Activated naive CD4-positive, alpha-beta T cell treated with anti-CD3 and anti-CD28 coated beads, Interleukin-2, amount 50 U/mL, for 24 hours (primary cell): ENCODE results near the gene ZNRF2.

Source experiments
- H3K27ac Mint-ChIP-seq: one replicate; pipeline ENCODE4 v1.8.0; 2021; ENCODE audit warnings: mild to moderate bottlenecking, mixed read lengths
- H3K27me3 Mint-ChIP-seq: one replicate; pipeline ENCODE4 v1.8.0; 2021; ENCODE audit warnings: mixed read lengths
- H3K36me3 Mint-ChIP-seq: one replicate; pipeline ENCODE4 v1.8.0; 2021; ENCODE audit warnings: mixed read lengths
- H3K4me1 Mint-ChIP-seq: one replicate; pipeline ENCODE4 v1.8.0; 2021; ENCODE audit warnings: mixed read lengths
- H3K4me3 Mint-ChIP-seq: one replicate; pipeline ENCODE4 v1.8.0; 2021; ENCODE audit warnings: mild to moderate bottlenecking, mixed read lengths
- H3K9me3 Mint-ChIP-seq: one replicate; pipeline ENCODE4 v1.8.0; 2021; ENCODE audit warnings: mixed read lengths

ZNRF2 gene

DNA sequence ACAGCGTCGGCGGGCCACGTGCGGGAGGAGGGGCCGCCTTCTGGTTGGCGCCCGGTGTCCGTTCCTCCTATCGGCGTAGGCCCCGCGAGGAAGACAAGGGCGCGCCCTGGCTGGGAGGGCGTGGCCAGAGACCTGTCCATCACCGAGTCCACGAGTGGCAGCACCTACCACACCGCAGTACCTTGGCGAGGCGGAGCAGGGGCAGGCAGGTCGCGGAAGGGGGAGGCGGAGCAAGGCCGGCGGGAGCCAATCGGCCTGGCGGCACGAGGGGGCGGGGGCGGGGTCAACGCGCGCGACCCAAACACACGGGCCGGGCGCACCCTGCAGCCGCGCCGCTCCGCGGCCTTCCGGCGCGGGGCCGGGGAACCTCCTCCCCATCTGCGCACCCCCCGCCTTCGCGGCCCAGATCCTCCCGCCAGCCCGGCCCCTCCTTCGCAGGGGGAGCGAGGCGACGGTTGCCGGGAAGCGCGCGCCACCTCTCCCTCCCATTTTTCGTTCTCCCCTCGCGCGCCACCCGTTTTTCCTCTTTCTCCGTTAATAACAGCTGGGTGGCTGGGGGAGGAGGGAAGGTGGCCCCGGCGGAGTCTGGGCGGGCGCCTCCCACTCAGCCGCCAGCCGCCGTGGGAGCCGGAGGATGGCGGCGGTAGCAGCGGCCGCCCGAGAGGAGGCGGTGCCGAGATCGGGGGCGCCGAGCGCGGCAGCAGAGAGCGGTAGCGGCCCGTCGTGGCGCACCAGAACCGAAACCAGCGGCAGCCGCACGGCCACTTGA is at the start of gene ZNRF2:
Gene ZNRF2 (plus strand): TSS at position 300 of the 769 bp plus-strand sequence. CDS start 761 bp downstream, outside the sequence.
- Mint-ChIP-seq H3K4me1 (peaks cover 48% of the 10 kb centered on the region), H3K27me3 (no peaks in the 10 kb centered on the region), H3K36me3 (no peaks in the 10 kb centered on the region), H3K9me3 (no peaks in the 10 kb centered on the region), H3K4me3 (peak within 1 kb of the TSS; percentile 82), H3K27ac (peak within 1 kb of the TSS; percentile 91)

GRCh38 chr7:30237271-30237695 is 47.1 kb upstream of the ZNRF2 start:
- Mint-ChIP-seq H3K36me3 (no peaks in the 10 kb centered on the region), H3K4me1 (no peaks in the 10 kb centered on the region), H3K27me3 (peaks cover 3% of the 10 kb centered on the region), H3K27ac (no peak overlapping the region), H3K9me3 (no peaks in the 10 kb centered on the region), H3K4me3 (no peak overlapping the region)

DNA sequence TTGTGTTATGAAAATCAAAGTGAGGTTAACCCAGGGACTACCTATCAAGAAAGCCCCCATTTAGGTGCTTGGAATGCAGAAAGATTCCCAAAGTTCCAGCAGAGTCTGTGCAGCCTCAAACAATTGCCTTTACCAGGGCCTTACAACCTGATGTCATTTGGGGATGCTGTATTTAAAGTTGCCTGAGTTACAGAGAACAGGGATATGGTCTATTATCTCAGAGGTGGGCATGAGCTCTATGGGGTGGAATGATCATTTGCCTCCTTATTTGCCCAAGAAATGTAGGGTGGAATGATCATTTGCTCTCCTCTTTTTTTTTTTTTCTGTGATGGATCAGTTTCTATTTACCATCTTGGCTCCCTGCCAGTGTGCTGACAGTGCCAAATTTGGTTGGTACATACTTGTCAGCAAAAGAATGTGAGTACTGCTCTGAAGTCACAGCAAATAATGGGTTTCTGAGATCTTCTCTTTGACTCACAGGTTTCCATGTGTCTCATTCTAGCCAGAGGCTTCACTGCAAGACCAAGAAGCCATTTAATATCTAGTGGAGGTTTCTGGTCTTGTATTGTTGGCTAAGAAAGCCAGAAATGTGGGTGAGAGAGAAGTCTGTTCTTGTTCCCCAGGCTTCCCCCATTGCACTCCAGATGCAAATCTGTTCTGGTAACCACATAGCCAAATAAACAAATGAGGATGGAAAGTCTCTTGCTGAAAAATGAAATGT is 45.5 kb upstream of the ZNRF2 start:
- H3K4me1 Mint-ChIP-seq, result no peaks in the 10 kb centered on the region
- no peak overlapping the region for H3K27ac Mint-ChIP-seq
- H3K27me3 Mint-ChIP-seq, result peaks cover 3% of the 10 kb centered on the region
- H3K36me3 Mint-ChIP-seq, result no peaks in the 10 kb centered on the region
- H3K4me3 Mint-ChIP-seq, result no peak overlapping the region
- H3K9me3 Mint-ChIP-seq, result no peaks in the 10 kb centered on the region

- Mint-ChIP-seq H3K27ac (no peak overlapping the region), H3K9me3 (no peaks in the 10 kb centered on the region), H3K4me1 (no peaks in the 10 kb centered on the region), H3K4me3 (no peak overlapping the region), H3K36me3 (no peaks in the 10 kb centered on the region), H3K27me3 (peaks cover 3% of the 10 kb centered on the region)
These were observed 44.1 kb upstream of the ZNRF2 start for GRCh38 chr7:30240106-30240800.

DNA sequence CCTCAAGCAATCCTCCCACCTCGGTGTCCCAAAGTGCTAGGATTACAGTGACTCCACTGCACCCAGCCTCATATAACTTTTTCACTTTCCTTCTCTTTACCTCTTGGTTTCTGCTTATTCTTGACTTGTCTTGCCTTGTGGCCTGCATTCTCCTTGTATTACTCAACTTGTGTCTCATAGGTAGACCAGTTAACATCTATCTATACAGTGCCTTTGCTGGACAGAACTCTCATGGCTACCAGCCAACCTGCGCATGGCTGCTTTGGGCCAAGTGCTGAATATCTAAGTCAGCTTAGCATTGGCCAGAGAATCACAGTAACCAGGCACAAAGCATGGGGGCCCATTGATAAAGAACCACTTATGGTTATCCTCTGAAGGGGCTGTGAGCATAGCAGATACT is 42.6 kb upstream of the ZNRF2 start:
- Mint-ChIP-seq H3K9me3 (no peaks in the 10 kb centered on the region), H3K27ac (no peak overlapping the region), H3K36me3 (no peaks in the 10 kb centered on the region), H3K4me1 (no peaks in the 10 kb centered on the region), H3K4me3 (no peak overlapping the region), H3K27me3 (peaks cover 3% of the 10 kb centered on the region)

- Mint-ChIP-seq H3K4me1 (peaks cover 10% of the 10 kb centered on the region), H3K4me3 (no peak overlapping the region), H3K27me3 (peaks cover 3% of the 10 kb centered on the region), H3K27ac (no peak overlapping the region), H3K9me3 (no peaks in the 10 kb centered on the region), H3K36me3 (no peaks in the 10 kb centered on the region)
These were observed 40.1 kb upstream of the ZNRF2 start for GRCh38 chr7:30244340-30244739.

- Mint-ChIP-seq H3K36me3 (no peaks in the 10 kb centered on the region), H3K9me3 (no peaks in the 10 kb centered on the region), H3K4me3 (no peak overlapping the region), H3K27ac (no peak overlapping the region), H3K4me1 (peaks cover 25% of the 10 kb centered on the region), H3K27me3 (no peaks in the 10 kb centered on the region)
These were observed 38.5 kb upstream of the ZNRF2 start for GRCh38 chr7:30245913-30246312.

- H3K27me3 Mint-ChIP-seq, result no peaks in the 10 kb centered on the region
- peaks cover 30% of the 10 kb centered on the region for H3K4me1 Mint-ChIP-seq
- no peak overlapping the region for H3K4me3 Mint-ChIP-seq
- H3K27ac Mint-ChIP-seq, result no peak overlapping the region
- no peaks in the 10 kb centered on the region for H3K9me3 Mint-ChIP-seq
- no peaks in the 10 kb centered on the region for H3K36me3 Mint-ChIP-seq
These were observed 38.0 kb upstream of the ZNRF2 start for GRCh38 chr7:30246392-30246791.

- H3K9me3 Mint-ChIP-seq, result no peaks in the 10 kb centered on the region
- peaks cover 32% of the 10 kb centered on the region for H3K4me1 Mint-ChIP-seq
- H3K36me3 Mint-ChIP-seq, result no peaks in the 10 kb centered on the region
- H3K4me3 Mint-ChIP-seq, result no peak overlapping the region
- no peak overlapping the region for H3K27ac Mint-ChIP-seq
- H3K27me3 Mint-ChIP-seq, result no peaks in the 10 kb centered on the region
These were observed 36.6 kb upstream of the ZNRF2 start for GRCh38 chr7:30247541-30248401.

DNA sequence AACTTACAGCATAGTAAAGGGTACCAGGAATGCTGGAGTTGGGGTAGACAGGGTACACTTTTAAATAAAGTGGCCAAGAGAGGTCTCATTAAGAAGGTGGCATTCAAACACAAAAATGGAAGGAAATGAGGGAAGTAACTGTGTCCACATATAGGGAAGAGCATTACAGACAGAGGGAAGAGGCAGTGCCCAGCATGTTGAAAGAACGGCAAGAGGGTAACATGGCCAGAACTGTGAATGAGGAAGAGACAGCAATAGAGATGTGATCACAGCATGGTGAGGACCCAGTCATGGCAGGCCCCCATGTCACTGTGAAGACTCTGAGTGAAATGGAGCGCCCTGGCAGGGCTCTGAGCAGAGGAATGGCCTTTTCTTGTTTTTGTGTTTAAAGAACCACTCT is 35.1 kb upstream of the ZNRF2 start:
- H3K9me3 Mint-ChIP-seq, result no peaks in the 10 kb centered on the region
- no peak overlapping the region for H3K4me3 Mint-ChIP-seq
- H3K4me1 Mint-ChIP-seq, result peaks cover 32% of the 10 kb centered on the region
- H3K27ac Mint-ChIP-seq, result no peak overlapping the region
- no peaks in the 10 kb centered on the region for H3K36me3 Mint-ChIP-seq
- H3K27me3 Mint-ChIP-seq, result no peaks in the 10 kb centered on the region

DNA sequence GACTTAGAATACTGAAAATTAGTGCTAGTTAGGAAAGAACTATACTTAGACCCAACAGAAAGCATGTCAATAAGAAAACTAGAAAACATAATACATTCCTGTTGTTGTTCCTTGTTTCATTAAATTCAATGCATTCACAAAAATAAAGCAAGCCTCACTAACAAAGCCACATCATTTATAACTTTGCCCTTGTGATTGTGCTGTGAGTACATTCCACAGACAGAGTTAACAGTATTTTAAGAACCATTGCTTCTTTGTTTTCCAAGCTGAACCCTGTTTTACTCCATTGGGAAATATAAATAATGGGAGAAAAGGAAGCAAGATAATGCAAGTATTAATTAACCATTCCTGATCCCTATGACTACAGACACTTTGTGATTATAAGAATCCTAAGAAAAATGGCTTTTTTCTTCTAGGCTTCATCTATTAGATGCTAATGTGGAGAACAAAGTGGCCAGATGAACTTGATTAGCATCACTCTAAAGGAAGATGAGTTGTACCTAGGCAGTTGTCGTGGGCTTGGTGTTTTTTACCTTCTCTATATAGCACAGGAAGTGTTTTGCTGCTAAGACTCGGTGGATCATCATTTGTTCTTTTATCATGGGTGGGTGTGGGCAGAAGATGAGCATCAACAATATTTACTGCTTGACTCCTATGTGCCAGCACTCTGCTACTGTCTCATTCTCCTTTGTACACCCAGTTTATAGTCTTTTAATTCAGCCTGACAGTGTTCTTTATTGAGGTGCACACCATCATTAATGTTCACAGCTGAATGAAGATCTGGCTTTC is 34.2 kb upstream of the ZNRF2 start:
- peak overlapping the region; percentile 67 for H3K27ac Mint-ChIP-seq
- peak overlapping the region; percentile 5 for H3K4me3 Mint-ChIP-seq

GRCh38 chr7:30251708-30252329 is 32.6 kb upstream of the ZNRF2 start:
- H3K4me3 Mint-ChIP-seq, result no peak overlapping the region
- H3K27me3 Mint-ChIP-seq, result no peaks in the 10 kb centered on the region
- no peaks in the 10 kb centered on the region for H3K9me3 Mint-ChIP-seq
- no peaks in the 10 kb centered on the region for H3K36me3 Mint-ChIP-seq
- H3K4me1 Mint-ChIP-seq, result peaks cover 32% of the 10 kb centered on the region
- H3K27ac Mint-ChIP-seq, result no peak overlapping the region

More for the DNA sequence above, 34.2 kb upstream of the ZNRF2 start:
- peaks cover 32% of the 10 kb centered on the region for H3K4me1 Mint-ChIP-seq
- H3K36me3 Mint-ChIP-seq, result no peaks in the 10 kb centered on the region
- no peaks in the 10 kb centered on the region for H3K27me3 Mint-ChIP-seq
- H3K9me3 Mint-ChIP-seq, result no peaks in the 10 kb centered on the region

DNA sequence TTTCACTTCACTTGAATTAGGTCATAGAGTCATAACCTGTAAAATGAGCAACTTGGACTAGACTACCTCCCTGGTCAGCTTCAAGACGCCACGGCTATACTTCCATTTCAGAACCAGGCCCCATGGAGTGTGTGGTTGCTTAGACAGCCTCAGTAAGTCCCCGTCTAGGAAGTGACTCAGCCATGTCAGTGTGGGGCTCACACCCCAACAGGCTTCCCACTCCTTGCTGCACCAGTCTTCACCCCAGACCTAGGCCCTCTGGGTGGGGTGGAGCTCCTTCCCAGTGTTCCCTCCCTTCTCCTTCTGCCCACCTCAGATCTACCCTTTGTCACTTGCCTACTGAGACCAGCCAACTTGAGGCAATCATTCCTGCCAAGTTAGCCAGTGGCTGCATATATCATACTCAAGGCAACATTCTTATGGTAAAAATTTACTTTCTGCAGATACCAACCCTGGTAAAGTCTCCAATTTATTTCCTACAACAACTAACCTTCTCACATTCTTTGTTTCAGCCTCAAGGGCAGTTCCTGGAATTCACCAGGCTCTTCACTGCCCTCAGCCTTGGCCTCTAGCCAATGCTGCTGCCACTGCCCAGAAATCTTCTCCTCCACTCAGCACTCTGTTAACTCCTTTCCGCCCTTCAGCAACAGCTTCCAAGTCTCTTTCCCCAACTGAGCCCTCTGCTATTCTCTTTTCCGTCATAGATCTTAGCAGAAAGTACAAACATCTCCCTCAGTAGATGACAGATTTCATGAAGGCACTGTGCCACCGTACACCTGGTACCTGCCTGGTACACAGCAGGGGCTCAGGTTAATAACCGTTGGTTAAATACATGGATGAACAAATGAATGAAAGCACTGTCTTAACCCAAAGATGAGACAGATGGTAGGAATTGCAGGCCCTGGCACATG is 31.3 kb upstream of the ZNRF2 start:
- Mint-ChIP-seq H3K4me3 (no peak overlapping the region), H3K9me3 (no peaks in the 10 kb centered on the region), H3K27ac (no peak overlapping the region), H3K4me1 (peaks cover 28% of the 10 kb centered on the region), H3K27me3 (no peaks in the 10 kb centered on the region), H3K36me3 (peaks cover 4% of the 10 kb centered on the region)
